ENCODE results near the gene HSD17B11.
"Not testable (repeated sequence)": the region's sequence is repeated elsewhere in the genome, so short reads cannot be mapped to it uniquely, and the experiment has no call there.

- not testable (repeated sequence) for TF ChIP-seq CTCF (IDR thresholded peaks at IDR 0.05); EZH2 (IDR thresholded peaks at IDR 0.05; ENCODE audit: borderline replicate concordance, insufficient read depth, low read depth, low read length, poor library complexity, severe bottlenecking)
Measured at GRCh38 chr4:87315000-87315399, 76.0 kb downstream of the HSD17B11 start.
